Stimulated activated CD8-positive, alpha-beta memory T cell treated with anti-CD3 and anti-CD28 coated beads, Interleukin-12 subunit alpha, Interleukin-12 subunit beta, amount 100 ng/mL, for 1 hour (primary cell): ENCODE results near the gene ARMC9.

Source experiments
- DNase-seq: peaks from one replicate; pipeline ENCODE4 v3.0.0-alpha.2; 2020; ENCODE audit warnings: low read depth

Gene ARMC9

DNA sequence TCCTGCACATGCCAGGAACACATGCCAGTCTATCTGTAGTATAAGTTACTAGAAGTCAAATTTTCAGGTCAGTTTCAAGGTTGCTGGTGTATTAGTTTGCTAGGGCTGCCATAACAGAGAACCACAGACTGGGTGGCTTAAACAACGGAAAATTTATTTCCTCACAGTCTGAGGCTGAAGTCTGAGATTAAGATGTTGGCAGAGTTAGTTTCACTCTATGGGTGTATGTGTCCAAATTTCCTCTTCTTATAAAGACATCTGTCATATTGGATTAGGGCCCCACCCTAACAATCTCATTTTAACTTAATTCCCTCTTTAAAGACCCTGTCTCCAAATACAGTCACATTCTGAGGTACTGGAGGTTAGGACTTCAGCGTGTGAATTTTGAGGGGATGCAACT, 223.6 kb downstream of the ARMC9 start:
- no peak for DNase-seq

GRCh38 chr2:231423176-231423575, 224.7 kb downstream of the ARMC9 start:
- DNase-seq, result no peak
